GM21528 (cell line): Measurements from ENCODE around the gene C3orf80.
"Not testable (repeated sequence)": the region's sequence is repeated elsewhere in the genome, so short reads cannot be mapped to it uniquely, and the experiment has no call there.

ENCODE experiments used
- ATAC-seq: cut with Tn5 transposase; IDR thresholded peaks from one replicate; pipeline ENCODE4 v1.9.1; 2021; ENCODE audit warnings: mild to moderate bottlenecking, moderate library complexity; ENCODE audit not compliant: unreplicated experiment, low FRiP score

C3orf80 gene

DNA sequence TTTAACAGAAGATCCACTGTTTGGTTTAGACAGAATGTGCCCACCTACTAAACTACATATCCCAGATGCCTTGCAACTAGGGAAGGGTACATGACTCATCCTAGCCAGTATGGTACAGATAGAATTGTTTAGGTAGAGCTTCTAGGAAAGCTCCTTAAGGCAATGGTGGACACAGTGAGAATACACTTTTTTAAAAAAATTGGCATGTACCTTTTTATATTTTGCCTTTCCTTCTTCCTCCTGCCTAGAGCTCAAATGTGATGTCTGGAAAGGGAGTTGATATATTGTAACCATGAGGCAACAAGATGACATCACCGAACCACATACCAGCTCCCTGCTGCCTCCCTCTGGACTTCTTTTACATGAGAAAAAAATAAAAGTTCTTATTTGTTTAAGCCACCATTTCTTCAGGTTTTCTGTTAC lies 14.4 kb upstream of the C3orf80 start:
- no peak for ATAC-seq

DNA sequence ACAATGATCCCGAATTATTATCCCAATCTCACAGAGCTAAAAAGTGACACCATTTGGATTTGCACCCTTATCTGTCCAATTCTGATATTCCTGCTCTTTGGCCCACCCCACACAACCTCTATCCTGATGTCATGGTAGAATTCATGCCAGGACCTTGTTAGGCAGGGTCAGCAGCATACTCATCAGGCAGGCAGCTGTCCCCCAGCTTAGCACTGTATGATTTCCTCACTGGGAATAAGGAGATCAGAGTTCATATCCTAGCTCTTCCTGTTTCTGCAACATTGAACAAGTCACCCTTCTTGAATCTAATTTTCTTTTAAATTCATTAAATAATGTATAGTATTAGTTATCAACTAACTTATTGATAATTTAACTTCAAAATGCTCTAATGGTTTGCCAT lies 12.0 kb upstream of the C3orf80 start:
- ATAC-seq: no peak

DNA sequence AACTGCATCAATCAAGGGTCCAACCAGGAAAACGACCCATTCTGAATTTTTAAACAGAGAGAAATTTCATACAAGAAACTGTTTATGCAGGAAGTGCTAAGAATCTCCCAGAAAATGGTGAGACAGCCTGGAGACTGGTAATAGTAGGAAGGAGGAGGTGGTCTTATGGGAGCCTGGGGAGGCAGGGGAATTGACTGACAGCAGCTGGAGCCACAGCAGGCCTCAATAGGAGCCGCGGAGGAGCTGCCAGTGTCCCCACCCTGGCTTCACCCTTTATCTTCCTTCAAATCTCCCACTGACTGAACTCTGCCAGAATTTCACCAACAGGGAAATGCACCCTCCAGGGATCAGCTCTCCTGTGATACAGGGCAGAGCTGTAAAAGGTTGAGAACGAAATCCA lies 7.5 kb upstream of the C3orf80 start:
- no peak for ATAC-seq

DNA sequence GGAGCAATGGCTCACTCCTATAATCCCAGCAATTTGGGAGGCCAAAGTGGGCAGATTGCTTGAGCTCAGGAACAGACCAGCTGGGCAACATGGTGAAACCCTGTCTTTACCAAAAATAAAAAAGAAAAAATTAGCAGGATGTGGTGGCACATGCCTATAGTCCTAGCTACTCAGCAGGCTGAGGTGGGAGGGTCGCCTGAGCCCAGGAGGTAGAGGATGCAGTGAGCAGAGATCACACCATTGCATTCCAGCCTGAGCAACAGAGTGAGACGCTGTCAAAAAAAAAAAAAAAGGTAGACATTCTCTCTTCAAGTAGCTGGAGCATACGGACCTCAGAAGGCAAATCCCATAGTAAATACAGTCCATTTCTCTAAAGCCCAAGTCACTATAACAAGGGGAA lies 7.1 kb upstream of the C3orf80 start:
- no peak for ATAC-seq

DNA sequence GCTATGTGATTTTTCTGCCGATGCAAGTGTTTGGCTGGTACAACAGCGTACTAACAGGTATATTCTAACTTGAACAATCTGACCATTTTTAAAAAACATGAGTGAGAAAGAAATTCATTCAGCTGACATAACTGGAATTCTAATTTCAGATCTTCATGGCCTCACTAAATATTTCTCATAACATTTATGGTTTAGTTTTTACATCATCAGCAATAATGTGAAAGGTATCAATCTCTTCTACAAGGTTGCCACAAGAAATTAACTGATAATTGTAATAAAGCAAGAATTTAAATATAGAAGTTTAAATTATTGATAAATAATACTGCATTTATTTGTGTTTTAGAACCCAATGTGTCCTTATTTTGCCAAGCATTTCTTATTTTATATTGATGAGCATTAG lies 5.2 kb upstream of the C3orf80 start:
- ATAC-seq: no peak

DNA sequence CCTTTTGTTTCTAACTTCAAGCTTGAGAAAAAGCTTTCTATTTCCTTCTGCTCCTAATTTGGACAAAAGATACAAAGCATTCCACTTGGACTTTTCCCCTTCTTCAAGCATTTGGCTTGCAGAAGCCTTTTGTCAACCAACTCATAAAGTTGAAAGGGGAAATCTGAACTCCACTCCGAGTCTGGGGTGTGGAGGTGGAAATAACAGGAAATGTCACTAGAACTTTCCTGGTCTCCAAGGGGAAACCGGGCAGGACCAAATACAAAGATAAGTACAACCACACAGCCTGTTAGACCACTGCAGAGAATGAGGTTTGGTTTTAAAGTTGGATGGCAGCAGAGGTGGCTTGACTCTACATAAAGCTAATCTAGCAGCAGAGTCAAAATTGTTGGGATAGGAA lies 4.2 kb upstream of the C3orf80 start:
- no peak for ATAC-seq

DNA sequence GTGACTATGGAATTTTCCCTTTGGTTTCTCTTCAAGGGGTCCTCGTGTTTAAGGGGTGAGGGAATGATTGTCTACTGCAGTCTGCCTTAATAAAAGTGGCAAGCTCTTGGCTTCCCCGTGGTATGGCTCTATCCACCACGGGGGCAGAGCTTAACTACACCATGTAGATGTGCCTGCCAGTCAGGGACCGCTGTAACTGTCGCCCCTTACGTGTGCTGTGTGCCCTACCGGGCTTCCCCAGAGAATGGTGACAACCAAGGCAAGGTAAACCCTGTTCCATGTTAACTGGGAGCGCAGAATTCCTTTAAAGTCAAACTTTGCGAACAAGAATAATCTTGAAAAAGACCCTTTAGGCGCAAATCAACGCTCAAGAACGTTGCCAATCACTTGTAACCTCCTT lies 966 bp upstream of the C3orf80 start:
- no peak for ATAC-seq

DNA sequence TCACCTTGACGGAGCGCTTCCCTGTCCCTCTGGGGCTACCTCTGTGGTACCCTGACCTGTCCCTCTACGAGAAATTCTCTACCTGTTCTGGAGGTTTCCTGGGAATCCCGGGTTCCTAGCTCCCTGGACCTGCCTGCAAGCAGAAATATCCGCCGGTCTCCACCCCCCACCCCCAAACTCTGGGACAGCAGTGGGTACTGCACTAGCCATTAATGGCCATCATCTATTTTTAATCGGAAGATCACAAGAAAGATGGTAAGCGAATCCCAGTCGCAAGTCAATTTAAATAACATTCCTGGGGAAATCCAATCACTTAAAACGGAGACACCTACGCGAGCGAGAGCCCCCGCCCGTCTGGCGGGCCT lies 429 bp upstream of the C3orf80 start:
- ATAC-seq: no peak

DNA sequence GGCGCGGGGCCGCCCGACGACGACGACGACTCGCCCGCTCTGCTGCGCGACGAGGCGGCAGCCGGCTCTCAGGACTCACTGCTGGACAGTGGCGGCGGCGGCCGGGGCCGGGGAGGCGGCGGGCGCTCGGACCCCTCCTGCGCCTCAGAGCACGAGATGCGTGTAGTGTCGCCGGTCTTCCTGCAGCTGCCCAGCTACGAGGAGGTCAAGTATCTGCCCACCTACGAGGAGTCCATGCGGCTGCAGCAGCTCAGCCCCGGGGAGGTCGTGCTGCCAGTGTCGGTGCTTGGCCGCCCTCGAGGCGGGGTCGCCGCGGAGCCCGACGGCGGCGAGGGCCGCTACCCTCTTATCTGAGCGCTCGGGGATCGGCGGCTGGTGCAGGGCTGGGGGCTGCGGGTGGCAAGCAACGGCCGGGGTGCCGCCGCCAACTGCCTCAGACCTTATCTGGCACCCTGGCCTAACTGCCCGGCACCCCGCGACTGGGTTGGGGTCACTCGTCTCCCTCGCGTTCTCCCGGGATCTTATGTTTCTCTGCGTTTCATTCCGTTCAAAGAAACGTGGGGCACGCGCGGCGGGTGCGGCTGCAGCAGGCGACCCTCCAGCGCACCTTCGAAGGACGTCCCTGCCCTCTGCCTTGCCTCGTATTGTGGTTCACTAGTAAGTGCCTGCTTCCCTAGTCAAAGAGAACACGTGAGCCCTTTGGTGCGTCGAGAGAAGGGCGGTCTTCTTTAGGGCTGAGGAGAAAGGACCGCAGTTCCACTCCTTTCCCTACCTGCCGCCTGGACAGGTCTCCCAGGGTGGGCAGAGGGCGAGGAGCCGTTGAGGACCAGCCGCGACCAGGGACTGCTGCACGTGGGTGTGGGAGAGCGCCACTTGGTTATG lies 1.0 kb downstream of the C3orf80 start:
- peak; percentile 37 for ATAC-seq

DNA sequence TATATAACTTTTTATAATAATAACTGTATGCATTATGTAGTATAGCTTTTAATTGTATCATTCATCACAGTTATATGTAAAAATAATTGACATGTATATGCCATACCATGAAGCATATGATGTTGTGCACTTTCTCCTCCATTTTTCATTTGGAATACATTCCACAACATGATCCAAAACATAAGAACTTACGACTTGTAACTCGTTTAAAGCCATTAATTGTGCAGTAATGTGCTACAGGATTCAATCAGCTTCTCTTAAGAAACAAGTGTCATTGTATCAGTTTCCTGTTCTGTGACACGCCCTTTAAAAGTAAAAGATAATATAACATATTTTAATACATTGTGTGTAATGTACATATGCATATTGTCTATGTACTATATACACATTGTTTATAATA lies 2.2 kb downstream of the C3orf80 start:
- no peak for ATAC-seq

DNA sequence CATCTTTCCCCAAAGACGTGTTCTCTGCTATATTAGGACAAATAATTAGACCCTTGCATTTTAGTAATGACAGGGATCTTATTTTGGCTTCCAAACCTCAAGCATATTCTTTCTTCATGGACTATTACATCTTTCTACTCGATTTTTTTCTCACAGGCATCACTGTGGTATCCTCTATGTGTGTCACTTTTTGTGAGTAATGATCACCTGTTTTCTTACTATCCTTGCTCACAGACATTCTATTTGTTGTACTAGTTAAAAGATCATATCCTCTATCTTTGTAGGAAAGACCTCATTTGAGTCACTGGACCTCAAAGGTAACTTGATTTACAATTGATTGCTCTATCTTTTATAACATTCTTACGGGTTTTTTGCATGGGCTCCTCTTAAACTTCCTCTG lies 6.8 kb downstream of the C3orf80 start:
- no peak for ATAC-seq

DNA sequence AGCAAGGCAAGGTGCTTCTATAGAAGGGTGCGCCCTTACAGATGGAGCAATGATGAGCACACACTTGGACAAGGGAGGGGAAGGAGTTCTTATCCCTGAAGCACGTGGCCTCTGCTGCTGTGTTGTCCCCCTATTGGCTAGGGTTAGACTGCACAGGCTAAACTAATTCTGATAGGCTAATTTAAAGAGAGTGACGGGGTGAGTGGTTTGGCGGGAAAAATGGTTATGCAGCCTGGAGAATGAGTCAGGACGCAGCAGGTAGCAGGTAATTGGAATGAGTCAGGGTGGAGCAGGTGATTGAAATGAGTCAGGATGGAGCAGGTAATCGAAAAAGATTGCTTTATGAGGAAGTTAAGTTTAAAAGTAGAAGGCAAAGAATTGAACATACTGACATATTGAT lies 15.5 kb downstream of the C3orf80 start:
- not testable (repeated sequence) for ATAC-seq

DNA sequence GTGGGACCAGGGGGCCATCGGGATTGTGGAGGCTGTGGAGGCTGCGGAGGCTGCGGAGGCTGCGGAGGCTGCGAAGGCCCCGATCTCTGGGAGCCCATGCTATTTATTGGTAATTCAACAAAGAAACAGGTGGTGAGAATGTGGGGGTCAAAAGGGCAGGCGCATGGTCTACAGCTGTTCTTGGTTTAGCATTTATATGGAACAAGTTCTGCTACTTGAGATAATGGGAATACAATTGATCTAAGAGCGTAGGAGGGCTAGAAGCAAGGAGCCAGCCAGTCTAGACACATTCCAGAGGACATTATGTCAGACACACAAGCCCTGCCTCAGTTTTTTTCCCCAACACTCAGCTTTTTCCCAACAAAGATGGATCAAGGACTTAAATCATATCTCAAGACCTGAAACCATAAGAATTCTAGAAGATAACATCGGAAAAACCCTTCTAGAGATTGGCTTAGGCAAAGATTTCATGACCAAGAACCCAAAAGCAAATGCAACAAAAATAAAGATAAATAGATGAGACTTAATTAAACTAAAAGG lies 20.1 kb downstream of the C3orf80 start:
- no peak for ATAC-seq

DNA sequence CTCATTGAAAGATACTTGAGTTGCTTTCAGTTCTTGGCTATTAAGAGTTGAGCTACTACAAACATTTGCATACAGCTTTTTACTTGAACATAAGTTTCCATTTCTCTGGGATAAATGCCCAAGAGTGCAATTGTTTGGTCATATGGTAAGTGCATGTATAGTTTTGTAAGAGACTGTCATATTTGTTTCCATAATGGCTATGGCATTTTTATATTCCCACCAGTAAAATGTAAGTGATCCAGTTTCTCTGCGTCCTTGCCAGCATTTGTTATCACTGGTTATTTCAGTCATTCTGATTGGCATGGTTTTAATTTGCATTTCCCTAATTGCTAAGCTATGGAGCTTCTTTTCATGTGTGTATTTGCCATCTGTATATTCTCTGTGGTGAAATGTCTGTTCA lies 22.5 kb downstream of the C3orf80 start:
- no peak for ATAC-seq

DNA sequence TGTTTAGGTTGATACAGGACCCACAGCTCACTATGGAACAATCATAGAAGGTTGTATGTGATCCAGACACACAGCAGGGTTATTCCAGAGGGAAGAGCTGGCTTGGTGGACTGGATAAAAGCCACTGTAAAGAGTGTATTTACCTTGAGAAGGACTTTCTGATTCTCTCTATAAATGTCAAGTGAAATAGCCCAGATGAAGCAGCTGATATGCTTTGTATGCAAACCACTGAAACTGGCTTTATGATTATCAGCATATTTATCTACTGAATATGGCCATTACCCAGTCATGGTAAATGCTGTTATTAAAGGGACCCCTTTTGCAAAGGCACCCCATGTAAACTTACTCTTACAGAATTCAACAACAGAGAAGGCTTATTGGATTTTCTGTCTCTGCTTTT lies 28.1 kb downstream of the C3orf80 start:
- ATAC-seq: no peak

DNA sequence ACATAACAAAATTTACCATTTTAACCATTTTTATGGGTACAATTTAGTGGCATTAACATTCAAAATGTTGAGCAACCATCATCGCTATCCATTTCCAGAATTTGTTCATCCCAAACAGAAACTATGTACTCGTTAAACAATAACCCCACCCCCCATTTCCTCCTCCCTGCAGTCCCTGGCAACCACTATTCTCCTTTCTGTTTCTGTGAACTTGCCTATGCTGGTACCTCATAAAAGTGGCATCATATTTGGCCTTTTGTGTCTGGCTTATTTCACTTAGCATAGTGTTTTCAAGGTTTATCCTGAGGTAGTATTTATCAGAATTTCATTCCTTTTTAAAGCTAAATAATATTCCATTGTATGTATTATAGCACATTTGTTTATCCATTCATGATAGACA lies 32.4 kb downstream of the C3orf80 start:
- no peak for ATAC-seq

DNA sequence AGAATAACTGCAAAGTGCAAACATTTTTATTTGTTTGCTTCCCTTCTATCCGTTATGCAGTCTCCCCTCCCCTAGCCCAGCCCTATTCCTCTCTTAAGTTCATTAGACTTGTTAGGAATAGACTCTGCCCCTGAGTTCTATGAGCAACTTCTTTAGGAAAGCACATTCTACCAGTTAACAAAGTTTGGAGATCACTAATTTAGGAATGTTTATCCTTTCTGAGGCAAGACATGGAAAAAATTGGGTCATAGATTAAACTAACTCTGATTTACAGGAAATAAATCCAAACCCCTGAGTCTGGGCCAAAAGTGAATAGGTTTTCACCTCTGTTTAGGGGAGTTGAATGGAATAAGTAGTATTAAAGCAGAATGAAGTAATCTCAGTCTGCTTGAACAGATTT lies 34.4 kb downstream of the C3orf80 start:
- no peak for ATAC-seq

DNA sequence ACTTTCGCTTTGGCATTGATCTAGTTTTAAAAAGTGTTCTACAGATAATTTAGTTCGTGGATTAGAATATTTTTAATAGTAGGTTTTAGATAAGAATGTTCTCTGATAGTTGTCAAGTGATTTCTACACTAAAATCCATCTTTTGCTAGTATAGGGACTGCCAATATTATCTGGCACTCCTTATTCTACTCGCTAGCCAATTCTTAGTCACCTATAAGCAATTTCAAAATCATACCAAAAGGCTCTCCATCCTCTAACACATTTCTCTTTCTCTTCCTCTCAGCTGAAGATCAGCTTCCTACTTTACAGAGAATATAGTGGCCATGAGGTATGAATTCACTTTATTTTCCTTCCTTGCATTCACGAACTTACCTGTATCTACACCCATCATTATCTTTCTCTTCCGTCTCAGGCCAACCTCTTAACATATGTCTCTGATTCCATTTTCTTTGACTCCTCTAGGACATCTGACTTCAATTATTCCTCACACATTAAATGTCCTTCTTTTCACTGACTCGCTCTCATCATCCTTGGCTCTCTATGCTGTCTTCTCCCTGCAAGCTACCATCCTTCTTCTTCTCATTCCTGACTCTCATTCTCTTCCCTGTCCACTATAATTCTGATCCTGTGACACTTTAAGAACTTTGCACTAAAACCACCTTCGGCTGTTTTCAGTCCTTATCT lies 35.5 kb downstream of the C3orf80 start:
- ATAC-seq: no peak

DNA sequence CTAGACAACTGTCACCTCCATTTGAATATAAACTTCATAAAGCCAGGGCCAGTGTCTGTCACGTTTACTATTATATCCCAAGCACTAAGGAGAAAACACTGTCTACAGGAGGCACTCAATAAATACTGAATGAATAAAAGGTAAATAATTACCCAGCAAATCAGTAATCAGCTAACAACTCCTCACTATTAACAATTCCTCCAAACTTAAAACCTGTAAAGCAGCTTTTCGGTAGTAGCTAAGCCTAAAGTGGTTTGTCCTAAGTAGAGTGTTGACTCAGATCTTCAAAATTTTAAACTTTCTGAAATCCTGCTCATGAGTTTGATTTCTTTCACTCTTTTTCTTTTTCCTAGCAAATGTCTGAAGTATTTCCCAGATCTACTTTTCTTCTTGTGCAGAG lies 39.9 kb downstream of the C3orf80 start:
- ATAC-seq: no peak
